ENCODE measurements around the gene INSYN1.

Gene INSYN1

DNA sequence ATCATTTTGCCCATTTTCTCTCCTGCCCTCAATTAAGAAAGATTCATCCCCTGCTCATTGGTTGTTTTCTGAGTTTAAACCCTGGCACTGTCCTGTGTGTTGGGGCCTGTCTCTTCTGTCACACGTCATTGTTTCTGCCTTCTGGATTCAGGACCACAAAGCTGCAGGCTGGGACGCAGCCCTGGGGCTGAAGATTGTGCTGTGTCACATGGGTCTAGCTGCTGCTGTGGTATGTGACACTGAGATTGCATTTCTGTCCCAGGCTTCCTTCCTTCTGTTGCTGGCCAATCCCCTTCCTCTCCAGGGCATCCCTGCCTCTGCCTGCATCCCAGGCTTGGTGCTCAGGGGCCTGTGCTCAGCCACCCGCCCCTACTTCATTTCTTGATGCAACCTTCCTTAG is 28.9 kb downstream of the INSYN1 start:
- no peak for TF ChIP-seq NFIC (IDR thresholded peaks at IDR 0.05)
- TF ChIP-seq, protein P1, sequence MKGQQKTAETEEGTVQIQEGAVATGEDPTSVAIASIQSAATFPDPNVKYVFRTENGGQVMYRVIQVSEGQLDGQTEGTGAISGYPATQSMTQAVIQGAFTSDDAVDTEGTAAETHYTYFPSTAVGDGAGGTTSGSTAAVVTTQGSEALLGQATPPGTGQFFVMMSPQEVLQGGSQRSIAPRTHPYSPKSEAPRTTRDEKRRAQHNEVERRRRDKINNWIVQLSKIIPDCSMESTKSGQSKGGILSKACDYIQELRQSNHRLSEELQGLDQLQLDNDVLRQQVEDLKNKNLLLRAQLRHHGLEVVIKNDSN (IDR thresholded peaks at IDR 0.05): no peak
- TF ChIP-seq CREB1 (IDR thresholded peaks at IDR 0.05; ENCODE audit: low read depth): no peak
- no peak for TF ChIP-seq ZBTB7A (IDR thresholded peaks at IDR 0.05; ENCODE audit: low read depth)
- no peak for TF ChIP-seq YY1 (IDR thresholded peaks at IDR 0.05; ENCODE audit: low read depth)
- no peak for TF ChIP-seq EP300 (IDR thresholded peaks at IDR 0.05; ENCODE audit: borderline replicate concordance)
- TF ChIP-seq, protein P2, sequence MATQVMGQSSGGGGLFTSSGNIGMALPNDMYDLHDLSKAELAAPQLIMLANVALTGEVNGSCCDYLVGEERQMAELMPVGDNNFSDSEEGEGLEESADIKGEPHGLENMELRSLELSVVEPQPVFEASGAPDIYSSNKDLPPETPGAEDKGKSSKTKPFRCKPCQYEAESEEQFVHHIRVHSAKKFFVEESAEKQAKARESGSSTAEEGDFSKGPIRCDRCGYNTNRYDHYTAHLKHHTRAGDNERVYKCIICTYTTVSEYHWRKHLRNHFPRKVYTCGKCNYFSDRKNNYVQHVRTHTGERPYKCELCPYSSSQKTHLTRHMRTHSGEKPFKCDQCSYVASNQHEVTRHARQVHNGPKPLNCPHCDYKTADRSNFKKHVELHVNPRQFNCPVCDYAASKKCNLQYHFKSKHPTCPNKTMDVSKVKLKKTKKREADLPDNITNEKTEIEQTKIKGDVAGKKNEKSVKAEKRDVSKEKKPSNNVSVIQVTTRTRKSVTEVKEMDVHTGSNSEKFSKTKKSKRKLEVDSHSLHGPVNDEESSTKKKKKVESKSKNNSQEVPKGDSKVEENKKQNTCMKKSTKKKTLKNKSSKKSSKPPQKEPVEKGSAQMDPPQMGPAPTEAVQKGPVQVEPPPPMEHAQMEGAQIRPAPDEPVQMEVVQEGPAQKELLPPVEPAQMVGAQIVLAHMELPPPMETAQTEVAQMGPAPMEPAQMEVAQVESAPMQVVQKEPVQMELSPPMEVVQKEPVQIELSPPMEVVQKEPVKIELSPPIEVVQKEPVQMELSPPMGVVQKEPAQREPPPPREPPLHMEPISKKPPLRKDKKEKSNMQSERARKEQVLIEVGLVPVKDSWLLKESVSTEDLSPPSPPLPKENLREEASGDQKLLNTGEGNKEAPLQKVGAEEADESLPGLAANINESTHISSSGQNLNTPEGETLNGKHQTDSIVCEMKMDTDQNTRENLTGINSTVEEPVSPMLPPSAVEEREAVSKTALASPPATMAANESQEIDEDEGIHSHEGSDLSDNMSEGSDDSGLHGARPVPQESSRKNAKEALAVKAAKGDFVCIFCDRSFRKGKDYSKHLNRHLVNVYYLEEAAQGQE (IDR thresholded peaks at IDR 0.05; ENCODE audit: low read depth): no peak
- TF ChIP-seq, protein P3, sequence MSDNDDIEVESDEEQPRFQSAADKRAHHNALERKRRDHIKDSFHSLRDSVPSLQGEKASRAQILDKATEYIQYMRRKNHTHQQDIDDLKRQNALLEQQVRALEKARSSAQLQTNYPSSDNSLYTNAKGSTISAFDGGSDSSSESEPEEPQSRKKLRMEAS (IDR thresholded peaks at IDR 0.05): no peak
- TF ChIP-seq CEBPB (IDR thresholded peaks at IDR 0.05): no peak
- no peak for TF ChIP-seq TEAD4 (IDR thresholded peaks at IDR 0.05)
- TF ChIP-seq RAD21 (IDR thresholded peaks at IDR 0.05; ENCODE audit: low read depth): no peak
- no peak for TF ChIP-seq FOXM1 (IDR thresholded peaks at IDR 0.05; ENCODE audit: borderline replicate concordance, low read depth)
- TF ChIP-seq TCF12 (IDR thresholded peaks at IDR 0.05; ENCODE audit: low read depth): no peak
- TF ChIP-seq TAF1 (IDR thresholded peaks at IDR 0.05; ENCODE audit: low read depth): no peak

DNA sequence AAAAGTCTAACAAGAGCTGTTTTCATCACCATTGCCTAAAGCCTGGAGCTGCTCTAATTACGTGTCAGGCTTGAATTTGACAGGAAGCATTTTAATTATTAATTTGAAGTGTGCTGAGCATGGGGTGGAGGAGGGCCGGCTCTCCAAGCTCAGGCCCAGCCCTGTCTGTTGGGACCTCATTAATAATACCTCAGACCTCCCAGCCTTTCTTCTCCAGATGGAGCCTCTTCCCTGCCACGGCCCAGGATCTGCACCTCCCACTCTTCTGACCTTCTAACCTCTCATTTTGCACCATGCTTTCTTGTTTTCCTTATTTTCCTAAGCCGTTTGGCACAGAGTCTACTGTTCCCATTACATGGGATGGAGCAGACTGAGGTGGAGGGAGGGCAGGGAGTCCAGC is 30.0 kb downstream of the INSYN1 start:
- TF ChIP-seq RAD21 (IDR thresholded peaks at IDR 0.05; ENCODE audit: low read depth) (no peak), TEAD4 (IDR thresholded peaks at IDR 0.05) (no peak), CEBPB (IDR thresholded peaks at IDR 0.05) (no peak), TCF12 (IDR thresholded peaks at IDR 0.05; ENCODE audit: low read depth) (no peak), CREB1 (IDR thresholded peaks at IDR 0.05; ENCODE audit: low read depth) (no peak)

DNA sequence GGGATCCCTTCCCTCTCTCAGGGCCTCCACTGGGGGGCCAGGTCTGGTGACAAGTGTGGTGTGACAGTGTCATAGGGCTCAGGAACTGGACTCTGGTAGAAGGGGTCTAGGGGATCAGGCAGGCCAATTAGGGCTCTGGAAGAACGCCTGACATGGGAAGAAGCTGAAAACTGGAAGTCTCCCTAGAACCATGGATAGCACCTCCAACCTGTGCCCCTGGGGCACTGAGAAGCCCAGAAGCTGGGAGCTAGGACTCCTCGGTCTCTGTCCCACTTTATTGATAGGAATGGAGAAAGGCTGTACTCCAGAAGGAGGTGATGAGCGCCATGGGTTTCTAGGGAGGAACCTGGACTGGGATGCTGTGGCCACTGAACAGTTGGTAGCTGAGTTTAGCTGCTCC is 30.7 kb downstream of the INSYN1 start:
- TF ChIP-seq, protein P2 (IDR thresholded peaks at IDR 0.05; ENCODE audit: low read depth): peak; percentile 63
- TF ChIP-seq, protein P1 (IDR thresholded peaks at IDR 0.05): no peak
- TF ChIP-seq NFIC (IDR thresholded peaks at IDR 0.05): no peak

DNA sequence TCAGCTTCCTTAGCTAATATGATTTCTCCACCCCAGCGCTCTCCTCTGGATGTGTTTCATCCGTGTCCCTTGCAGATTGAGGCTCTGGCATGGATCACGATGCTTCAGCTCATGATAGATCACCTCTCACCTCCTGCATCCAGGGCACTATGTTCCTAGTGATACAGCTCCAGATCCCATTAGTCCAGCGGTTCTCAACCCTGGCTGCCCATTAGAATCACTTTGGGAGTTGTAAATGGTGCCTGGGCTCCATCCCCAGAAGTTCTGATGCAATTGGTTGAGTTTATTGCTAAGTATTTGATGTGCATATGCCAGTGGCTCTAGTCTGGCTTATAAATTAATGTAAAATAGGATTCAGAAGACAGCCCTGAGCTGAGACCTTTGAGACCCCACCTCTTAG is 34.5 kb downstream of the INSYN1 start:
- no peak for TF ChIP-seq RAD21 (IDR thresholded peaks at IDR 0.05; ENCODE audit: low read depth)
- TF ChIP-seq, protein P1 (IDR thresholded peaks at IDR 0.05): no peak
- TF ChIP-seq, protein P2 (IDR thresholded peaks at IDR 0.05; ENCODE audit: low read depth): no peak
- no peak for TF ChIP-seq TAF1 (IDR thresholded peaks at IDR 0.05; ENCODE audit: low read depth)
- TF ChIP-seq FOXM1 (IDR thresholded peaks at IDR 0.05; ENCODE audit: borderline replicate concordance, low read depth): no peak

DNA sequence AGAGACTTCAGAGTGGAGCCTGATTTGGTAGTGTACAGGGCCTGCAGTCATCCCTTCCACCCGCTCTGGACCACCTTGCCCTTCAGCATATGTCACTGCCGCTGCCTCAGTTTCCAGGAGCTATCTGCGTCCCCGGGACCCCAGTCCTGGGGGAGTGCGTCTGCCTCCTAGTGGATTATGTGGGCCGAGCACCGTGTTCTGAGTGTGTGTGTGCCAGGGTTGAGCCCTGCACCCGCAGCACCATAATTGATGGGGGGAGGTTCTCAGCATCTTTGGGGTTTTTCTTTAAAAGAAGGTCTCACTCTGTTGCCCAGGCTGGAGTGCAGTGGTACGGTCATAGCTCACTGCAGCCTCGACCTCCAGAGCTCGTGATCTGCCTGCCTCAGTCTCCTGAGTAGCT is 35.3 kb downstream of the INSYN1 start:
- no peak for TF ChIP-seq TAF1 (IDR thresholded peaks at IDR 0.05; ENCODE audit: low read depth)
- no peak for TF ChIP-seq TEAD4 (IDR thresholded peaks at IDR 0.05)
- no peak for TF ChIP-seq RAD21 (IDR thresholded peaks at IDR 0.05; ENCODE audit: low read depth)
- no peak for TF ChIP-seq CEBPB (IDR thresholded peaks at IDR 0.05)
- TF ChIP-seq, protein P2 (IDR thresholded peaks at IDR 0.05; ENCODE audit: low read depth): no peak
- TF ChIP-seq EP300 (IDR thresholded peaks at IDR 0.05; ENCODE audit: borderline replicate concordance): no peak
- TF ChIP-seq, protein P3 (IDR thresholded peaks at IDR 0.05): no peak
- no peak for TF ChIP-seq ZBTB7A (IDR thresholded peaks at IDR 0.05; ENCODE audit: low read depth)
- no peak for TF ChIP-seq YY1 (IDR thresholded peaks at IDR 0.05; ENCODE audit: low read depth)
- TF ChIP-seq, protein P1 (IDR thresholded peaks at IDR 0.05): no peak
- no peak for TF ChIP-seq TCF12 (IDR thresholded peaks at IDR 0.05; ENCODE audit: low read depth)
- no peak for TF ChIP-seq NFIC (IDR thresholded peaks at IDR 0.05)
